GM12875 (cell line): ENCODE measurements around the gene HDAC11.
A peak's percentile ranks its signal among the peaks of the same experiment; 100 is the strongest.
"Not testable (repeated sequence)": the region's sequence is repeated elsewhere in the genome, so short reads cannot be mapped to it uniquely, and the experiment has no call there.

Experiments
- H3K4me3 ChIP-seq: one replicate; pipeline ENCODE4 v1.5.1; 2011; ENCODE audit warnings: low read depth, low read length, control low read depth
- CTCF ChIP-seq: IDR thresholded peaks from 2 replicates; pipeline ENCODE4 v1.5.1; 2011; ENCODE audit warnings: low read depth, mild to moderate bottlenecking, control low read depth, inconsistent platforms, low read length, moderate library complexity, borderline replicate concordance; ENCODE audit not compliant: insufficient read depth

The HDAC11 gene

GRCh38 chr3:13480340-13481318 lies 523 bp downstream of the HDAC11 start:
- no peak for TF ChIP-seq CTCF
- H3K4me3 ChIP-seq, result peak overlapping the region; percentile 21

- H3K4me3 ChIP-seq, result no peak overlapping the region
- TF ChIP-seq CTCF, result no peak
These were observed 2.1 kb downstream of the HDAC11 start for GRCh38 chr3:13482106-13482690.

GRCh38 chr3:13483286-13483685 lies 3.2 kb downstream of the HDAC11 start:
- H3K4me3 ChIP-seq, result no peak overlapping the region
- TF ChIP-seq CTCF, result no peak

- TF ChIP-seq CTCF, result no peak
- H3K4me3 ChIP-seq, result no peak overlapping the region
These were observed 4.0 kb downstream of the HDAC11 start for GRCh38 chr3:13483988-13484695.

GRCh38 chr3:13484851-13485590 lies 4.9 kb downstream of the HDAC11 start:
- no peak overlapping the region for H3K4me3 ChIP-seq

GRCh38 chr3:13485630-13486562 lies 5.8 kb downstream of the HDAC11 start:
- not testable (repeated sequence) for H3K4me3 ChIP-seq

More at GRCh38 chr3:13484851-13485590, 4.9 kb downstream of the HDAC11 start:
- TF ChIP-seq CTCF, result no peak
